ENCODE measurements around the gene ZRANB1.
A peak's percentile ranks its signal among the peaks of the same experiment; 100 is the strongest.

Gene ZRANB1

DNA sequence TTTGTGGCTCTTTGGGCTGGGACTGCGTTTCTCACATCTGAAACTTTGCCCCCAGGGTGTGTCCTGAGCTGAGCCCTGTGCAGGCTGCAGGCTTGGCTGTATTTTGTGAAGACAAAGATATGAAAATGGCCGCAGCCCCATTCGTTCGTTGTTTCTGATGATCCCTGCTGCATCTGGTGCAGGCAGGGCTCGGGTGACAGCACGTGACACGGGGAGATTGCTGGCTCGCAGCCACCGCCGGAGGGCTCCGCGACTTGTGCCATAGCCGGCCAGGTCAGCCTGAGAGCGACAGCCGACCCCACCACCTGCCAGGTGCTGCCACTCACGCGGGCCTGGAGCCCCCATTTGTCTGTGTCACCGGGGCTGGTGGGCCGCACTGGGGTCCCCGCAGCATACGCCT lies 81.3 kb downstream of the ZRANB1 start:
- no peak overlapping the region for H3K9ac ChIP-seq (ENCODE audit: low read depth, low read length)
- peaks cover 4% of the 10 kb centered on the region; the same call in 1 of the 2 replicates for H3K4me1 ChIP-seq (ENCODE audit: insufficient read depth, low read length)
- H3K9me3 ChIP-seq (ENCODE audit: insufficient read depth, low read depth, low read length) = peaks cover 10% of the 10 kb centered on the region; the same call in 1 of the 2 replicates
- H3K27me3 ChIP-seq (ENCODE audit: insufficient read depth, low read length) = no peaks in the 10 kb centered on the region
- no peak overlapping the region for H3K27ac ChIP-seq (ENCODE audit: low read depth, low read length)
- no peak overlapping the region for H3K4me3 ChIP-seq (ENCODE audit: low read length)
- 93% methylated on average over 21 of the region's 21 CpGs for WGBS
- H3K36me3 ChIP-seq (ENCODE audit: insufficient read depth, low read length) = peaks cover 86% of the 10 kb centered on the region

DNA sequence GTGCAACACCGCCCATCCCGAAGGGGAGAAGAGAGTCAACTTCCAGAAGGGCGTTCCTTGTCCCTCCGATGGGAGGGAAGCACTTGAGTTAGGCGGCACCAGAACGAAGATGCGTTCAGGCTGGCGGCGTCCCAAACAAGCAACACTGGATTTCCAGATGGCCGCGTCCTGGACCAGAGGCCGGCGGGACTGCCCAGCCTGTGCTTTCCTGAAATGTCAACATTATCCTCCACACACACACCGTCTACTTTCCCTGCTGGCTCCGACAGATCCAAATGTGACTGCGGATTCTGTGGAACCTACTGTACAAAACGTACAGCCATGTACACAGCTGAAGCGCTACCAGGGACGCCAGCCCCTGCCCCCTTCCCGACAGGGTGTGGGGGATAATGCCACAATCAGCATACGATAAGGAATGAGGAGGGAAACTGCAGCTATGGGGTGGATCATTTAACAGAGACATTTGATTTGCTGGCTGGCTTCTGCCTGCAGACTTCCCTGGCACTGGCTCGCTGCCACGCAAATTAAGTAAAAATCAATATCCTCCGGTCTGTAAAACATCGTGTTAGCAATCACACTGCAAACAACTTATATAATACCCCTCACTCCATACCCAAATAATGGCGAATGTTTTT lies 82.1 kb downstream of the ZRANB1 start:
- WGBS = 94% methylated on average over 26 of the region's 26 CpGs
- H3K4me1 ChIP-seq (ENCODE audit: insufficient read depth, low read length) = peaks cover 8% of the 10 kb centered on the region
- H3K27me3 ChIP-seq (ENCODE audit: insufficient read depth, low read length) = no peaks in the 10 kb centered on the region
- peaks cover 10% of the 10 kb centered on the region; the same call in 1 of the 2 replicates for H3K9me3 ChIP-seq (ENCODE audit: insufficient read depth, low read depth, low read length)
- no peak overlapping the region for H3K9ac ChIP-seq (ENCODE audit: low read depth, low read length)
- H3K4me3 ChIP-seq (ENCODE audit: low read length) = no peak overlapping the region
- H3K36me3 ChIP-seq (ENCODE audit: insufficient read depth, low read length) = peaks cover 84% of the 10 kb centered on the region
- no peak overlapping the region for H3K27ac ChIP-seq (ENCODE audit: low read depth, low read length)

DNA sequence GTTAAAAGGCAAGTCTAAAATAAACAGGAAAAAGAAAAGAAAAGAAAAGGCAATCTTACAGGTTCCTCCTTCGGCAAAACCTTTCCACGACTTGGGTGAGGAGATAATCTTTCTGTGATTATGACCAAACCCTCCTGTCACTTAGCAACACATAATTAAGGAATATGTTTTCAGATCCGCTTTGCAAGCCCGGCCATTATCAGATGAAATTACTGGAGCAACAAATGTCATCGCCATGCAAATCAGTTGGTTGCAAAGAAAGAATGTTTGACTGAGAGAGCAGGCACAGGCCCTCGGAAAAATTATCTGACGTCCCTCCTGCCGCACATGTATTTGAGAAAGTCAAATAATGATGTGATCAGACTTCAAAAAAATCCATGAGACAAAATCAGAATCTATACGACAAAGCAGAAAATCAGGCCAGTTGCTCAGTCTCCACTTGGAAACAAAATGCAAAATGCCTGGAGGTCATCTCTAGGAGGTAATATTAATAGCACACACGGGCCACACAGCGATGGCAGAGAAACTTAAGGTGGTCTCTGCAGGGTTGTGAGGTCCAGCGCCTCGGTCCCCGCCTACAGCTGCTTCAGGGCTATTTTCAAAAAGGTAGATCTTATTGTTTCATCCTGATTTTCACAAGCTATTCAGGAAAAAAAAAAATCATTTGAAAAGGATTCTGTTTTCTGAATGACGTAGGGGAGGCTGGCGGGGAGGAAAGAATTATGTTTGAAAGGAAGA lies 82.7 kb downstream of the ZRANB1 start:
- H3K4me3 ChIP-seq (ENCODE audit: low read length) = no peak overlapping the region
- 95% methylated on average over 16 of the region's 16 CpGs for WGBS
- no peaks in the 10 kb centered on the region for H3K27me3 ChIP-seq (ENCODE audit: insufficient read depth, low read length)
- H3K4me1 ChIP-seq (ENCODE audit: insufficient read depth, low read length) = peaks cover 11% of the 10 kb centered on the region
- peaks cover 10% of the 10 kb centered on the region; the same call in 1 of the 2 replicates for H3K9me3 ChIP-seq (ENCODE audit: insufficient read depth, low read depth, low read length)
- no peak overlapping the region for H3K27ac ChIP-seq (ENCODE audit: low read depth, low read length)
- H3K9ac ChIP-seq (ENCODE audit: low read depth, low read length) = no peak overlapping the region
- peaks cover 80% of the 10 kb centered on the region for H3K36me3 ChIP-seq (ENCODE audit: insufficient read depth, low read length)

DNA sequence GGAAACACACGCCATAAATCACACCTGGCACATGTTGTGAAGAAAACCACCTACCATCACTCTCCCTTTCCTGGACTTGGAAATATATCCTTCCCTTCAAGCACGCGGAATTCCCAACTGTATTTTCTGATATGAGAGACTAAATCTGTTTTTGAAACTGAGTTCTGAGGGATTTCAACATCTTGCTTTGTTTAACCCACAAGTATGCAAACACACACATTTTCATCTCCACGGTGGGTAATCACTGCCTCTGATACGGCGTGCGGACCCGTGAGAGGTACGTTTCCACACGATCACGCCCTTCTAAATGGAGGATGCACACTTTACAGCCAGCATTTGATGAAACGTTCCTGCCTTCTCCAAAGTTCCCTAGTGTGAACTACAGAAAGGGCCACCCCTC lies 83.4 kb downstream of the ZRANB1 start:
- 78% methylated on average over 12 of the region's 12 CpGs for WGBS
- Histone ChIP-seq H3K27me3 (ENCODE audit: insufficient read depth, low read length) (no peaks in the 10 kb centered on the region), H3K9ac (ENCODE audit: low read depth, low read length) (no peak overlapping the region), H3K4me3 (ENCODE audit: low read length) (no peak overlapping the region), H3K9me3 (ENCODE audit: insufficient read depth, low read depth, low read length) (peaks cover 6% of the 10 kb centered on the region; the same call in 1 of the 2 replicates), H3K4me1 (ENCODE audit: insufficient read depth, low read length) (peaks cover 18% of the 10 kb centered on the region), H3K36me3 (ENCODE audit: insufficient read depth, low read length) (peaks cover 78% of the 10 kb centered on the region), H3K27ac (ENCODE audit: low read depth, low read length) (no peak overlapping the region)

DNA sequence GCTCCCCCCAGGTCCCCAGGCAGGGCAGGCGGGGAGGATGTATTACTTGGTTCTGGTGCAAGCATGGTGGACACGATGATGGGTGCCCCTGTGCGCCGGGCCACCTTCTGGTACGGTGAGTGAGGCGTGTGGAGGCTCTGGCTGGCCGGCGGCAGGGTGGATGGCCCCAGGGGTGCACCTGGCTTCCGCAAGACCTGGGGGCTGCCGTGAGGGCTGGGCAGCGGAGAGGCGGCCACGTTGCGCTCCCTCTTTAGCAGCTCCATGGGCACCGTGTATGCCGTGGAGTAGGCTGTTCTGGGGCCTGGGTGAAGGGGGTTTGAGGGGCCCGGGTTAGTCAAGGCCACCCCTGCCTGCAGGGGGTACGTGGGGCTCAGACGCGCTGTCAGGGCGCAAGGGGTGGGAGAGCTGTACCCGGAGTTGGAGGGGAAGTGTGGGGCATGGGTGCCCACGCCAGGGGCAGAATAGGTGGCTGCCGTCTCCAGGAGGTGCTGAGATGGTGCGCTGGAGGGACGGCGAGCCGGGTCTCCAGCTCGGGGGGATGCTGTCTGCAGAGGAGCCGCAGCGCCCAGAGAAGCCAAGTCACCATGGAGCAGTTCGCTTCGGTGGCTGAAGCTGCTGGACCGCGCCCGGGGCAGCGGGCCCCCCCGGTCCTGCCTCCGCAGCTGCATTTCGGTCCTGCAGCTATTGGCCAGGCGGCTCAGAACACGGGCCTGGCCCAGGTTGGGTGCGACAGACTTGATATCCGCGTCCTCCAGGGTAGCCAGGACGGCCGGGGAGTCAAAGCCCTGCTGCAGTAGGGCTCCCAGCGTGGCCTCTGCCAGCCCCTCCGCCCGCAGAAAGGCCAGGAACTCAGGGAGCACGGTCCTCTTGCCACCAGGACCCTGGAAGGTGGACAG lies 84.4 kb downstream of the ZRANB1 start:
- peaks cover 25% of the 10 kb centered on the region for H3K4me1 ChIP-seq (ENCODE audit: insufficient read depth, low read length)
- no peaks in the 10 kb centered on the region for H3K27me3 ChIP-seq (ENCODE audit: insufficient read depth, low read length)
- H3K27ac ChIP-seq (ENCODE audit: low read depth, low read length) = no peak overlapping the region
- H3K36me3 ChIP-seq (ENCODE audit: insufficient read depth, low read length) = peaks cover 69% of the 10 kb centered on the region
- WGBS = 94% methylated on average over 51 of the region's 51 CpGs
- H3K4me3 ChIP-seq (ENCODE audit: low read length) = no peak overlapping the region
- H3K9me3 ChIP-seq (ENCODE audit: insufficient read depth, low read depth, low read length) = no peaks in the 10 kb centered on the region
- no peak overlapping the region for H3K9ac ChIP-seq (ENCODE audit: low read depth, low read length)

DNA sequence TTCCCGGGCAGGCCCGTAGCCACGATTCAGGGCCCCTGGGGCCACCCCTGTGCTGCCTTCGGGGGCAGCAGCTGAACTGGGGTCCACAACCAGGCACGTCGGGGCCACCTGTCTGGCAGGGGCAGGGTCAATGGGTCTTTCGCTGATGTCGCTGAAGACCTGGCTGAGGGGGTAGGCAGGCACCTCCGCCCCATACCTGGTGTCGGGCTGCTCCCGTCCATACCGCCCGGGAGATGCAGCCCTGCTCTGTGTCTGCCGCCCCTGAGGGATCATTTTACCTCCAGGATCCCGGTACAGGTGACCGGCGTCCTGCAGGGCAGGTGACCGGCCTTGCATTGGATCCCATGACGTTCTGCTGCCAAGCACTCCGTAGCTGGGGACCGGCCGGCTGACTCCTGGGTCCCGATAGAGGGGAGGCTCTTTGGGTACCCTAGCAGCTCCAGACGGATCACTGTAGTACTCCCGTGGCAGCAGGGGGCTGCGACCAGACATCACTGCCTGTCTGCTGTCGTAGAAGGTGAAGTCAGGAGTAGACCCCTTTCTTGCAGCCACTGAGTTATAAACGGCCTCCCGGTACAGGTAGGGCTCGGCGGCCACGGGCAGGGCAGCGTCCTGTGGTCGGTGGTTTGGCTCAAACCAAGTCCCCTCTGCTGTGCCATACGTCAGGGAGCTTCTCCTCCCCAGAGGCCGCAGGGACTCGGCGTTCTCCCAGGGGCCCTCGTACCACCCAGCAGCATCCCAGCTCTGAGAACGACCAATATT lies 85.2 kb downstream of the ZRANB1 start:
- Histone ChIP-seq H3K36me3 (ENCODE audit: insufficient read depth, low read length) (peaks cover 62% of the 10 kb centered on the region), H3K27me3 (ENCODE audit: insufficient read depth, low read length) (no peaks in the 10 kb centered on the region), H3K9me3 (ENCODE audit: insufficient read depth, low read depth, low read length) (no peaks in the 10 kb centered on the region), H3K4me3 (ENCODE audit: low read length) (no peak overlapping the region), H3K4me1 (ENCODE audit: insufficient read depth, low read length) (peaks cover 25% of the 10 kb centered on the region), H3K9ac (ENCODE audit: low read depth, low read length) (no peak overlapping the region), H3K27ac (ENCODE audit: low read depth, low read length) (no peak overlapping the region)
- 96% methylated on average over 40 of the region's 40 CpGs for WGBS

DNA sequence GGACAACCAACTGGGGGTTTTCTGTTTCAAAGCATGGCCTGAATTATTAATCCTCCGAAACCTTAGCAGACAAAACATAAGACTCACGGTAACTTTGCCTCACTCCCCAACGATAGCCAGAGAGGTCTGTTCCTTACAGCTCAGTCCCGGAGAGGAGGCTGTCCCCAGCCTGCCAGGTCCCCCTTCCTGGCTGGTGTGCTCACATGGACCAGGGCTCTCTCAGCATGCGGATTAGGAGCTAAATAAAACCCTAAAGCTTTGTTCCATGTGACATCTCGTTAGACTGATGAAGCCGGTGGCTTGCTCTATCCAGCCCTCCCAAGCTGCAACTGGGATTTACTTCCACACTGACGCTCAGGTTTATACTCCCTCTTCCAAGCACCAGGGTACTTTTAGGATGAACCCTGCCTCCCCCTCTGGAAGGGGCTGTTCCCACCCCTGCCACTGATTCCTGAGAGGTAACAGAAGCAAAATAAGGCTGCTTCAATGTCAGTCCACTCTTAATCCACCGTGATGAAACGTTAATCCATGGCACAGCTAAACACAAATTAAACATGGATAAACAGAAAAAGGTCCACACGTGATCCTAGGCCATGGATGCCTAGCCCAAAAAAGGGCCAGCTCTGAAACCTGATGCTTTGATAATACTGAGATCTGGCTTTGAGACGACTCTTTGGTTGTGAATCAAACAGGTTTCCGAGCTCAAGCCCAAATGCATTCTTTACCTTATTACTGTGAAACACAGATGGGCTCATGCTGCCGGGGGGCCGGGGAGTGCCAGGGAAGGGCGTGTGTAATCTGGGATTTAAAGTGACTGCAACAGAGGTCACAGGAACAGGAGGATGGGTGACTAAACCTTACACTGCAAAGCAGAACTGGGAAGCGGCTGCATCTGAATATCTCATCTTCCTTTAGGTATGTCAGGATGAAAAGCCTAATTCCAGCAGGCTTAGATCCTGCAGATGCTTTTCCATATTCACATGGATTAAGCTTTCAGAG lies 86.2 kb downstream of the ZRANB1 start:
- peaks cover 25% of the 10 kb centered on the region for H3K4me1 ChIP-seq (ENCODE audit: insufficient read depth, low read length)
- WGBS = 85% methylated on average over 17 of the region's 17 CpGs
- H3K36me3 ChIP-seq (ENCODE audit: insufficient read depth, low read length) = peaks cover 57% of the 10 kb centered on the region

DNA sequence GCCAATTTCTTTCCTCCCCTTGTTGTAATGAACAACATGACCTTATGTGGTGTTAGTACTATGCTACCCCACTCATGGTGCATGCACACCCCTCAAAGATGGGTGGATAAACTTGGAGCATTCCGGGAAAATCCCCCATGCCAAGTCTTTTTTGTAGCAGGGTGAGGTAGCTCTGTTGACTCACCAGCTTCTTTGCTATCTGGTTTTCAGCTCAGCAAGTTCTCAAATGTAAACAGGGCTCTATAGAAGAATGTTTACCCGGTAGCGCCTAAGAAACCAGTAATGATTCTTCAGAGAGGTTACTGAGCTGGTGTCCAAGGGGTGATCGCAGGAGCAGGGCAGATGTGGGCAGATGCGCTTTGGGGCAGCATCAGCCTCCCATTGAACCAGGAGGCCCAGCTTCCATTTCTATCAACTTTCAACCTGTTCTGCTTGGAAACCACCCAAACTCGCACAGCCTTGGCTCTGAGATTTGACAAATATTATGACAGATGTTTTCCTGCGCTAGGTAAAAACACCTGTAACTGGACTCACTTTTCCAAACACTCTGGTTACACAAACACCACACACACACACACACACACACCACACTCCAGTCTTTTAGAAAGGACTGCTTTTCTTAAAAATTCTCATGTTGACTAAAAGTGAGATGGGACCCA lies 87.8 kb downstream of the ZRANB1 start:
- WGBS = 94% methylated on average over 7 of the region's 7 CpGs
- H3K27ac ChIP-seq (ENCODE audit: low read depth, low read length) = no peak overlapping the region
- no peaks in the 10 kb centered on the region for H3K9me3 ChIP-seq (ENCODE audit: insufficient read depth, low read depth, low read length)
- no peaks in the 10 kb centered on the region for H3K27me3 ChIP-seq (ENCODE audit: insufficient read depth, low read length)
- no peak overlapping the region for H3K9ac ChIP-seq (ENCODE audit: low read depth, low read length)
- no peak overlapping the region for H3K4me3 ChIP-seq (ENCODE audit: low read length)
- H3K4me1 ChIP-seq (ENCODE audit: insufficient read depth, low read length) = peaks cover 26% of the 10 kb centered on the region
- H3K36me3 ChIP-seq (ENCODE audit: insufficient read depth, low read length) = peaks cover 56% of the 10 kb centered on the region

More for the DNA sequence above, 86.2 kb downstream of the ZRANB1 start:
- Histone ChIP-seq H3K9ac (ENCODE audit: low read depth, low read length) (no peak overlapping the region), H3K4me3 (ENCODE audit: low read length) (no peak overlapping the region), H3K9me3 (ENCODE audit: insufficient read depth, low read depth, low read length) (no peaks in the 10 kb centered on the region), H3K27ac (ENCODE audit: low read depth, low read length) (0 out of 2 replicates have a peak overlapping the region, but pooled peaks have one; percentile 9), H3K27me3 (ENCODE audit: insufficient read depth, low read length) (no peaks in the 10 kb centered on the region)

DNA sequence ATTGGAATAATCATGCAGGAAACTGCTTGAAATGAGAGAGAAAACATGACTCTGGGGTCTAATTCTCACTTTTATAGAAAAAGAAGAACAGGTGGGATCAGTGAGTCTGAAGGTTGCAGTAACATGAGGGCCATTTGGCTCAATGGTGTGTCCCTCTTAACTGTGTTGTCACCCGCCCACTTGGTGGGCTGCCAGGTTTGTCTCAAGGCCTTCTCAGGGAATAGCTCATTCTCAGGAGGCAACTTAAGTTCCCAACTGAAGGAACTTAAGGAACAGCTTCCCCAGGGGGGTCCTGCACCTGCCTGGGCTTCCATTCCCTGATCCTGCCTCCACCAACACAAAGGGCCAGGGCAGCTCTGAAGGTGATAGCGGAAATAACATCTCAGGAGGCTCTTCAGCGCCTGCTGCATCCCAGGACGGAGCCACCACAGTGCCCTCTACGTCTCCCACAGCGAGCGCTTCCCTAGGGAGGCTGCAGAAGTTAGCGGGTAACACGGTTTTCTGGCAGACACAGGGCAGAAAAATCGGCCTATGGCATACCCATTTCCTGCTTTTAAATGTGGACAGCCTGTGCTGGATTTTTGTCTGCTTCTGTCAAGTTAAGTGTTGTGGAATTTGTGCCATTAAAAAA lies 88.8 kb downstream of the ZRANB1 start:
- WGBS = 89% methylated on average over 10 of the region's 10 CpGs
- Histone ChIP-seq H3K4me3 (ENCODE audit: low read length) (no peak overlapping the region), H3K27me3 (ENCODE audit: insufficient read depth, low read length) (no peaks in the 10 kb centered on the region), H3K9ac (ENCODE audit: low read depth, low read length) (no peak overlapping the region), H3K36me3 (ENCODE audit: insufficient read depth, low read length) (peaks cover 57% of the 10 kb centered on the region), H3K27ac (ENCODE audit: low read depth, low read length) (no peak overlapping the region), H3K4me1 (ENCODE audit: insufficient read depth, low read length) (peaks cover 35% of the 10 kb centered on the region), H3K9me3 (ENCODE audit: insufficient read depth, low read depth, low read length) (no peaks in the 10 kb centered on the region)
